ENCODE results near the gene DHRS13. TPM values are rescaled to one million over a fixed set of nuclear protein-coding genes. Genes with fewer than 3 reads are reported as not detected.

Gene DHRS13
- polyA plus RNA-seq, 1 donor from 2014 or later: 91.1 TPM

DNA sequence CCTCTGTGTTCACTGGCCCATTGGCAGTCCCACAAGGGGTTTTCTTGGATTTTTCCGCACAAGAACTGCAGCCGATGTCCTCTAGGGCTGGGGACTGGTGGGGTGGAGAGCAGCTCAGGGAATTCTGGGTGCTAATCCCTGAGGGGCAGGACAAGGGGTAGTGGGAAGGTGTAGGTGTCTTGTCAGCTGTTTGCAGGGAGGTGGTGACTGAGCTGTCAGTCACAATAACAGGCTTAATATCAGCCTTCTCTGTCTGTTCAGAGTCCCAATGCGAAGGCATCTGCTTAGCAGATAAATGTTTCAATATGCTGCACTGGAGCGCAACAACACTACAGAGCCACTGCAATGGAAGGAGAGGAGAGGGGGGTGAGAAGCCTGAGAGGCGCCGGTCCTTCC is 10.1 kb upstream of the DHRS13 start:
- peaks cover 3% of the 10 kb centered on the region for H3K36me3 ChIP-seq (ENCODE audit: insufficient read depth, low read length)
- no peaks in the 10 kb centered on the region for H3K9me2 ChIP-seq (ENCODE audit: insufficient read depth, low read length)
- H3K9ac ChIP-seq (ENCODE audit: low read length): no peak overlapping the region
- no peak overlapping the region for H2AFZ ChIP-seq (ENCODE audit: low read depth, low read length)
- no peaks in the 10 kb centered on the region for H3K27me3 ChIP-seq (ENCODE audit: insufficient read depth, low read depth, low read length)
- no peak overlapping the region for H3K4me3 ChIP-seq (ENCODE audit: low read length)
- no peak overlapping the region for H3K27ac ChIP-seq (ENCODE audit: low read length)
- no peaks in the 10 kb centered on the region for H3F3A ChIP-seq (ENCODE audit: insufficient read depth, low read length, poor library complexity, severe bottlenecking)
- H3K4me2 ChIP-seq (ENCODE audit: low read length): no peak overlapping the region
- H3K9me3 ChIP-seq (ENCODE audit: low read length): no peaks in the 10 kb centered on the region
- H4K20me1 ChIP-seq (ENCODE audit: insufficient read depth): no peaks in the 10 kb centered on the region
- TF ChIP-seq SMC3 (conservative IDR thresholded peaks at IDR 0.05; ENCODE audit: poor library complexity) (no peak), TAF1 (IDR thresholded peaks at IDR 0.05; ENCODE audit: low read depth) (no peak)
- no peaks in the 10 kb centered on the region for H3K79me2 ChIP-seq (replicated peaks; ENCODE audit: insufficient read depth, low read length)

- no peaks in the 10 kb centered on the region for H4K20me1 ChIP-seq (ENCODE audit: insufficient read depth)
- H3K4me2 ChIP-seq (ENCODE audit: low read length): no peak overlapping the region
- H3K27me3 ChIP-seq (ENCODE audit: insufficient read depth, low read depth, low read length): no peaks in the 10 kb centered on the region
- no peak overlapping the region for H3K4me3 ChIP-seq (ENCODE audit: low read length)
- no peak for TF ChIP-seq MXI1 (conservative IDR thresholded peaks at IDR 0.05; ENCODE audit: poor library complexity, severe bottlenecking)
- TF ChIP-seq POLR2AphosphoS5 (IDR thresholded peaks at IDR 0.05): no peak
- no peak for TF ChIP-seq EZH2 (IDR thresholded peaks at IDR 0.05; ENCODE audit: borderline replicate concordance, insufficient read depth, low read length, poor library complexity, severe bottlenecking)
- no peak for TF ChIP-seq EP300 (conservative IDR thresholded peaks at IDR 0.05; ENCODE audit: poor library complexity, severe bottlenecking)
- TF ChIP-seq, protein P1, sequence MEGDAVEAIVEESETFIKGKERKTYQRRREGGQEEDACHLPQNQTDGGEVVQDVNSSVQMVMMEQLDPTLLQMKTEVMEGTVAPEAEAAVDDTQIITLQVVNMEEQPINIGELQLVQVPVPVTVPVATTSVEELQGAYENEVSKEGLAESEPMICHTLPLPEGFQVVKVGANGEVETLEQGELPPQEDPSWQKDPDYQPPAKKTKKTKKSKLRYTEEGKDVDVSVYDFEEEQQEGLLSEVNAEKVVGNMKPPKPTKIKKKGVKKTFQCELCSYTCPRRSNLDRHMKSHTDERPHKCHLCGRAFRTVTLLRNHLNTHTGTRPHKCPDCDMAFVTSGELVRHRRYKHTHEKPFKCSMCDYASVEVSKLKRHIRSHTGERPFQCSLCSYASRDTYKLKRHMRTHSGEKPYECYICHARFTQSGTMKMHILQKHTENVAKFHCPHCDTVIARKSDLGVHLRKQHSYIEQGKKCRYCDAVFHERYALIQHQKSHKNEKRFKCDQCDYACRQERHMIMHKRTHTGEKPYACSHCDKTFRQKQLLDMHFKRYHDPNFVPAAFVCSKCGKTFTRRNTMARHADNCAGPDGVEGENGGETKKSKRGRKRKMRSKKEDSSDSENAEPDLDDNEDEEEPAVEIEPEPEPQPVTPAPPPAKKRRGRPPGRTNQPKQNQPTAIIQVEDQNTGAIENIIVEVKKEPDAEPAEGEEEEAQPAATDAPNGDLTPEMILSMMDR (IDR thresholded peaks at IDR 0.05; ENCODE audit: poor library complexity, severe bottlenecking): no peak
- TF ChIP-seq SMC3 (conservative IDR thresholded peaks at IDR 0.05; ENCODE audit: poor library complexity): no peak
- no peak for TF ChIP-seq REST (IDR thresholded peaks at IDR 0.05; ENCODE audit: borderline replicate concordance)
- TF ChIP-seq TAF1 (IDR thresholded peaks at IDR 0.05; ENCODE audit: low read depth): no peak
- no peak for TF ChIP-seq RAD21 (conservative IDR thresholded peaks at IDR 0.05)
- H3K9me3 ChIP-seq (ENCODE audit: low read length): no peaks in the 10 kb centered on the region
- H2AFZ ChIP-seq (ENCODE audit: low read depth, low read length): no peak overlapping the region
- peaks cover 3% of the 10 kb centered on the region for H3K36me3 ChIP-seq (ENCODE audit: insufficient read depth, low read length)
- H3K9ac ChIP-seq (ENCODE audit: low read length): no peak overlapping the region
- no peaks in the 10 kb centered on the region for H3K79me2 ChIP-seq (replicated peaks; ENCODE audit: insufficient read depth, low read length)
- no peaks in the 10 kb centered on the region for H3K9me2 ChIP-seq (ENCODE audit: insufficient read depth, low read length)
- H3K27ac ChIP-seq (ENCODE audit: low read length): no peak overlapping the region
- no peaks in the 10 kb centered on the region for H3F3A ChIP-seq (ENCODE audit: insufficient read depth, low read length, poor library complexity, severe bottlenecking)
These were observed 9.5 kb upstream of the DHRS13 start for GRCh38 chr17:28912281-28912937.
